Right cardiac atrium (tissue), 5 donors: ENCODE results near the gene MSS51. TPM values are rescaled to one million over a fixed set of nuclear protein-coding genes. Genes with fewer than 3 reads are reported as not detected.

Experiments
- ATAC-seq, 2 donors: fragments of 200-7000 bp; cut with Tn5 transposase; one replicate each; pipeline versions ENCODE4 v1.8.0 to v1.9.1; 2020; ENCODE audit warnings: moderate library complexity in 2 of 2, mild to moderate bottlenecking in 1 of 2
- DNase-seq, 3 donors: peaks; one replicate each; pipeline ENCODE4 v3.0.0-alpha.2; 2020
- H3K27ac ChIP-seq: one replicate; pipeline ENCODE4 v1.5.1; 2013; ENCODE audit warnings: mild to moderate bottlenecking, low read length, control low read depth, moderate library complexity
- H3K27me3 ChIP-seq: one replicate; pipeline ENCODE4 v1.6.1; 2013; ENCODE audit not compliant: control insufficient read depth, insufficient read depth
- H3K4me1 ChIP-seq: one replicate; pipeline ENCODE4 v1.6.1; 2013; ENCODE audit warnings: low read length; ENCODE audit not compliant: control insufficient read depth, insufficient read depth
- H3K4me3 ChIP-seq: one replicate; pipeline ENCODE4 v1.5.1; 2013; ENCODE audit warnings: low read length, control low read depth
- H3K9me3 ChIP-seq: one replicate; pipeline ENCODE4 v1.6.1; 2013; ENCODE audit warnings: low read length; ENCODE audit not compliant: control insufficient read depth
- WGBS: extraction: QIAGEN DNeasy Blood & Tissue Kit; methylation state at CpG from one replicate; pipeline ENCODE4 v1.1.7; 2013; 5-methylcytosine and 5-hydroxymethylcytosine counted together
- intact Hi-C, 4 donors: fragments of 100-400 bp; cut with DNase I; formaldehyde crosslinking; loops; one replicate each; pipeline versions ENCODE4 v1.11.0 to v1.14.0; 2022 to 2023
- polyA plus RNA-seq: library from polyadenylated mRNA; stranded (reverse); fragments of 200-250 nt; gene quantifications from one replicate; pipeline ENCODE4 v1.2.3, GENCODE V29; 2013
- total RNA-seq, 4 donors: library from RNA; stranded (reverse); fragmentation: NEBNext Ultra II Directional; extraction: Animal tissue kit (Norgen Biotek cat#: 25700); gene quantifications; one replicate each; pipeline ENCODE4 v1.2.1, GENCODE V29; 2021
- donor health status: healthy with polysubstance abuse.
- donor health status: DM: no; HTN: yes; CAD: no.
- donor health status: DM: no; HTN: no; CAD: no.
- donor health status: DM: no; HTN: yes; CAD: no; lungs with severe emphysema.
- donor health status: DM: yes; HTN: yes; CAD: no.

MSS51 gene
- total and polyA plus RNA-seq, 5 donors, result 1.1 to 2.1 (median 1.4) TPM

DNA sequence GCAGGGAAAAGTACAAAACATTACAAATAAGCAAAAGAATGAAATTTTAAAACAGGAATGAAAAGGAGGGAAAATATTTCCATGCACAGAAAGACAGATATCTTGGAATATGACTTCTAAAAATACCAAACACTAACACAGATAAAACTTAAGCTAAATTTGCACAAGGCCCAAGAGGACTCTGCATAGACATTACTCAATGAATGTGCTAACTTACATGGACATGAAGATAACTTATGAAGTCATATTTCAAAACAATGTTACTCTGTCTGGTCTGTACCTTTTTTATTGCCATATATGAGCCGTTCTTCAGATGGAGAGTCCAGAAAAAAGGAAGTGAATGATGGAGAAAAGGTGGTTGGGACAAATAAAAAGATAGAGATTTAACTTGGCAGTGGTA is 15.0 kb upstream of the MSS51 start:
- DNase-seq, result no peak
- Histone ChIP-seq H3K27ac (no peak overlapping the region), H3K9me3 (no peaks in the 10 kb centered on the region), H3K4me1 (no peaks in the 10 kb centered on the region), H3K4me3 (no peak overlapping the region), H3K27me3 (no peaks in the 10 kb centered on the region)
- intact Hi-C loops, result no loop called here
- WGBS, result 58% methylated on average over 1 of the region's 1 CpG
- no peak for ATAC-seq

DNA sequence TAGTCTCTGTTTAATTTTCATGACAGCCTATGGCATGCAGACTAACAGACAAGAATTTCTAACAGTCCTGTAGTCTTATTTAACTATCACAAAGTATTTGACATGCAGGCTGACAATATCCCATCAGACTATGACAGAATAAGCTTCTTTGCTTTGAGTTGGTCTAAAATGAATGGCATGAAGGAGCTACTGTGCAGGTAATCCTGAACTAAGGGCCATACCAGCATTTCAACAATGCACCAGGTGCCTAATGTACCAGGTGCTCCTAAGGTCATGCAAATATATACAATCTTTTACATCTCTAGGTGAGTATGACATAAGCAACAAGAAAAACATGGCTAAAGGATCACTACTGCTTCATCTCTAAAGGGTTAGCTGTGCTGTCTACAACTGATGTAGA is 13.6 kb upstream of the MSS51 start:
- H3K9me3 ChIP-seq, result no peaks in the 10 kb centered on the region
- no peaks in the 10 kb centered on the region for H3K4me1 ChIP-seq
- intact Hi-C loops, result no loop called here
- ATAC-seq, result no peak
- H3K27ac ChIP-seq, result no peak overlapping the region
- no peaks in the 10 kb centered on the region for H3K27me3 ChIP-seq
- no peak for DNase-seq
- H3K4me3 ChIP-seq, result no peak overlapping the region

DNA sequence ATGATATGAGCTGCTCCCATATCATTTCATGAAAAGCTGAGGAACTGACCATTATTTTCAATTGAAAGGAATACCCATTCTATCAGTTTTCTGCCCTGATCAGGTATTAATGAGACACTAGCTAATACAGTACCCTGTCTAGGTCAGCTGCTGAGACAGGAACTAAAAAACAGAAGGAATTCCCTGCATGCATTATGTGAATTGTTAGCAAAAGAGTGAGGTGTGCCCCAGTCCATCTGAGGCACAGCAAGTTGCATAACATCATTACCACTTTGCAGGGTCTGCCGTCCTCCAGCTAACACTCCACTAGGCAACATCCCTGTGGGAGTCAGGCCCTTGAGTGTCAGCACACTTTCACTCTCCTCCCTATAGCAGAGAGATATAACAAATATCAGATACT is 11.1 kb upstream of the MSS51 start:
- intact Hi-C loops, result no loop called here
- no peak overlapping the region for H3K27ac ChIP-seq
- H3K4me1 ChIP-seq, result no peaks in the 10 kb centered on the region
- DNase-seq, result no peak
- no peaks in the 10 kb centered on the region for H3K27me3 ChIP-seq
- WGBS, result 76% methylated on average over 1 of the region's 1 CpG
- no peak for ATAC-seq
- H3K4me3 ChIP-seq, result no peak overlapping the region
- H3K9me3 ChIP-seq, result no peaks in the 10 kb centered on the region

DNA sequence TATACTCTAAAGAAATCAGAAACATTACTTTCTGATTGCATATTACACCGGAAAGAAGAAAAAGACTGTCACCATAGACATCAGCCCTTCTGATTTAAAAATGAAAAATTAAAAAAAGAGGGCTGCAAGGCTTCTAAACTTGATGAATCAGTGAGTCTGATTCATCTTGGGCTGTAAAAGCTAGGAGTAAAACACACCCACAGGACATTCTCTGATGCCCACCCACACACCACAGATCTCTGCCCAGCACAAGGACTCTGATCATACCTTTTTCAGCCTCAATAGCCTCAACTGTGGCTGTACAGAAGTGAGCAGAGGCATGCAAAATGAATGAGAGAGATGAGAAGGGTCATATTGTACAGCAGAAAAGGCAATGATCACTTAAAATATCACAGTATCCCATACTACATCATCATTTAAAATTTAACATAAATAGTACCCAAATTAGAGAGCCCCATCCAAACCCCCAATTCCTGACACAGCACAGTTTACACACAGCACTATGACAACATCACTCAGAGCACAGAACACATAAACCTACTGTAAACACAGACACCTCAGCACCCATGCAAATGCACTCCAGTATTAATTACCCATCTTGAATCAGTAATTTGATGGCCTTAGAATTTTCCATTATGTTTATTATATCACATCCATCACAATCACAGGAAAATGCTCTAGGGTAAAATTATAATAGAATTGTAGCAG is 6.4 kb upstream of the MSS51 start:
- no peak for DNase-seq
- no peaks in the 10 kb centered on the region for H3K4me1 ChIP-seq
- ATAC-seq, result no peak

DNA sequence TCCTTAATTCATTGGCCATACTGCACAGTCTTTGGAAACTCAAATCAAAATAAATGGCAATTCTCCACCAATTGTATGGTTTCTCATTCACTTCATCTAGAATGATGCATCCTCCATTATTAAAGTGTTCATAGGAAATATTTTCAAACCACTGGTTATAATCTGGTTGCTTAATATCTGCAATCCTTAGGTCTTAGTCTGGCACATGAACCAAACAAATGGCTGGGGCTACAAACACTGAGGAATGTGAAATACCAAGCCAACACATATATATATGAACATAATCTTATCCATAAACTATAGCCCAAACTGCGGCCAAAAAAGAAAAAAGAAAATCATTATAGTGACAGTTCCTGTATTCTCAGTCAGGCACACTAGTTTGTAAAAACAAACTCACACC is 5.7 kb upstream of the MSS51 start:
- no peak for ATAC-seq
- Histone ChIP-seq H3K27ac (no peak overlapping the region), H3K4me3 (no peak overlapping the region), H3K27me3 (no peaks in the 10 kb centered on the region), H3K9me3 (no peaks in the 10 kb centered on the region), H3K4me1 (no peaks in the 10 kb centered on the region)
- intact Hi-C loops, result no loop called here
- DNase-seq, result no peak
- 94% methylated on average over 1 of the region's 1 CpG for WGBS

More for the DNA sequence above, 6.4 kb upstream of the MSS51 start:
- Histone ChIP-seq H3K27me3 (no peaks in the 10 kb centered on the region), H3K9me3 (no peaks in the 10 kb centered on the region), H3K27ac (no peak overlapping the region), H3K4me3 (no peak overlapping the region)
- intact Hi-C loops, result no loop called here
- WGBS, result 95% methylated on average over 1 of the region's 1 CpG

DNA sequence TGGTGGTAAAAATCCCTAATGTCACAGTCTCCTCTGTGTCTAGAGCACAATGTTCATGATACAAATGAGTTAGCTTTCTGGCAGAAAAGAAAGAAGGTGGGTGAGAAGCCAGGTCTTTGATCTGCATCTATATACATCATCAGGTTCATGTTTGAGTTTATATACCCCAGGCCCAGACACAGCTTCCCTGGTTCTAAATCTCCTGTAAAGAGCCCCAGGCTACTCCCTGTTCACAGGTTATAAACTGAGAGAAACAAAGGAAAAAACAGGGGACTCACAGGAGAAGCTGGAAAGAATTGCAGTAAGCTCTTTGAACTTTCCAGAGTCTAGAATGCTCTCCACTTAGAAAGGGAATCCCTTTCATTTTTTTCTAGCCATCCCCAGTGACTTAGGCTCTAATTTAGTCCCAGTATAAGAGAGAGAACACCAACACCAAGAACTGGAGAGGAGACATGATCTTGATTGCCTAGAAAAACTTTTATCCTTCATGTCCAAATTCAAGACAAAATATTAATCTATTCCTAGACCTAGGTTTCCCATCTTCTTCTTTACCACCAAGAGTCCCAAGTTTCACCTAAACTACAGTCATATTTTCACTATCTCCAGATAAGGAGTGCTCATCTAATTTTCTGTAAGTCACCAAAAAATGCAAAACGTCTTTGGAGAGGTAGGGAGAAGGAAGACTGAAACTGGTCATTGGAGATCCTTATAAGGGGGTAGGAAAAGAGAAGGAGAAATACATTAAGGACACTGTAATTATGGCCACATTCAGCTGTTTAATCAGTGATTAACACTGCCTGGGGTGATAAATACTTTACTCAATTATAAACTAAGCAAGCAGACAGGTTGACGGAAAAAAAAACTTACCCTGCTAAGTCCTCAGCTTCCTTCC is 469 bp downstream of the MSS51 start:
- 51% methylated on average over 2 of the region's 2 CpGs for WGBS
- Histone ChIP-seq H3K9me3 (no peaks in the 10 kb centered on the region), H3K27ac (no peak overlapping the region), H3K4me1 (no peaks in the 10 kb centered on the region), H3K4me3 (no peak overlapping the region), H3K27me3 (no peaks in the 10 kb centered on the region)
- ATAC-seq (no peak), DNase-seq (no peak)
- intact Hi-C loops, result no loop called here

DNA sequence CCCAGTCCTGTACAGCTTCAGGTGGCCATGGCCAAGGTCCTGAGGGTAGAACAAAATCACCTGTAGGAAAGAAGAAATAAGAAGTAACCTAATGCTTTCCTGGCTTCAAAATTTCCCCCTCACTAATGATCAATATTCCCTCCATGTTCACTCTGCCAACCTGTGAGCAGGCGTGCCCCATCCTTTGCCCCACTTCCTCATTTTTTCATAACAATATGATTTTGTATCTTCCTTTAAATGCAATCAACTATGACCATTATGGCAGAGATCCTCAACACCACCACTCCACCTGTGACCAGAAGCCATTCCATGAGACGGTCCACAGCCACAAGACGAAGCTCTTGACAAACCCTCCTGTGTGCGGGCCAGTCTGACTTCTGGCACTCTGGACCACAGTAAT is 7.0 kb downstream of the MSS51 start:
- H3K27ac ChIP-seq, result no peak overlapping the region
- no peaks in the 10 kb centered on the region for H3K27me3 ChIP-seq
- no peaks in the 10 kb centered on the region for H3K9me3 ChIP-seq
- ATAC-seq (no peak), DNase-seq (no peak)
- intact Hi-C loops, result no loop called here
- 96% methylated on average over 4 of the region's 4 CpGs for WGBS
- H3K4me1 ChIP-seq, result no peaks in the 10 kb centered on the region
- no peak overlapping the region for H3K4me3 ChIP-seq

DNA sequence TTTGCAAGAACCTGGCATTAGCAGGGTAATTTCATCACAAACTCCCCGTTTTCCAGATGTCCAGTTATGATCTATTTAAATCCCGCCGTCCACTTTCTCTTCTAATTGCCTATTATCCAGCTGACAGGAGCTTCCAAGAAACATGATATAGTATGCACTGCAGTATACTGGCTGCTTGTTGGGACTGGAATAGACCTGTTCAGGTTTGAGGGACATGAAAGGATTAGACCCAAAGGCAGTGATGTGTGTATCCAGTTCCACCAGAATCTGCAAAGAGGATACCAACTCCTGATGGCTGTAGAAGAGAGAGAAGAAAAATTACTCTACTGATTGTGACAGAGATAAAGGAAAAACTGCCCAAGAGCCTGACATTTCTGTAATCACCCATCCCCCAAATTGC is 8.9 kb downstream of the MSS51 start:
- Histone ChIP-seq H3K27me3 (no peaks in the 10 kb centered on the region), H3K4me3 (no peak overlapping the region), H3K4me1 (no peaks in the 10 kb centered on the region), H3K27ac (no peak overlapping the region), H3K9me3 (no peaks in the 10 kb centered on the region)
- 90% methylated on average over 3 of the region's 3 CpGs for whole genome bisulfite sequencing
- intact Hi-C loops, result no loop called here
- DNase-seq (no peak), ATAC-seq (no peak)

DNA sequence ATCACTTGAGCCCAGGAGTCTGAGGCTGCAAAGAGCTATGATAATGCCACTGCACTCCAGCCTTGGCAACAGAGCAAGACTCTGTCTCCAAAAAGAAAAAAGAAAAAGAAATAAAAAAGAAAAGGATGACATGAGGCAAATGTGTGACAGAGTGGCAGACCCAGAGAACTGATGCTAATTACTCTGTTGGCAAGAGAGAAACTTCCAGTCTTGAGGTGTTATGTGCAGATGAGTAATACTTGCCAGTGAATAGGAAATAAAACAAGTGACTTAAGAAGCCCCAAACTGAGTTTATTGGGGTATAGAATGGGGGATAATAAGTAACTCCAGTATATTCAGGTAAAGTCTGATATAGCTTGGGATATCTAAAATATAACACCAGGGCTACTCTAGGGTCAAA is 10.1 kb downstream of the MSS51 start:
- no peak for ATAC-seq
- DNase-seq, result no peak
- no peak overlapping the region for H3K27ac ChIP-seq
- H3K4me1 ChIP-seq, result no peaks in the 10 kb centered on the region
- no peaks in the 10 kb centered on the region for H3K27me3 ChIP-seq
- H3K4me3 ChIP-seq, result no peak overlapping the region
- intact Hi-C loops, result no loop called here
- no peaks in the 10 kb centered on the region for H3K9me3 ChIP-seq

DNA sequence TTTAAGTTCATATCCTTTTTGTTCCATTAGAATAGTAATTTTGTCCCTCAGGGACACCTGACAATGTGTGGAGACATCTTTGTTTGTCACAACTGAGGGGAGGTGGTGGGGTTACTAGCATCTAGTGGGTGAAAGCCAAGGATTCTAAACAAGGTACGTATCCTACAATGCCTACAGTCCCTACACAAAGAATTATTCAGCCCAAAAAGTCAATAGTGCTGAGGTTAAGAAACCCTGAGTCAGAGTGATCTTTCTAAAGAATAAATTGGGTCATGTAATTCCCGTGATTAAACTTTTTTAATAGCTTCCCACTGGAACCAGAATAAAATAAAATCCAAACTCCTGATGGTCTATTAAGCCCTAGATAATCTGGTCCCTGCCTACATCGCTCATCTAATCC is 16.8 kb downstream of the MSS51 start:
- no peak overlapping the region for H3K4me3 ChIP-seq
- ATAC-seq (no peak), DNase-seq (no peak)
- intact Hi-C loops, result no loop called here
- WGBS, result 93% methylated on average over 3 of the region's 3 CpGs
- no peaks in the 10 kb centered on the region for H3K27me3 ChIP-seq
- H3K9me3 ChIP-seq, result no peaks in the 10 kb centered on the region
- H3K4me1 ChIP-seq, result no peaks in the 10 kb centered on the region
- no peak overlapping the region for H3K27ac ChIP-seq

DNA sequence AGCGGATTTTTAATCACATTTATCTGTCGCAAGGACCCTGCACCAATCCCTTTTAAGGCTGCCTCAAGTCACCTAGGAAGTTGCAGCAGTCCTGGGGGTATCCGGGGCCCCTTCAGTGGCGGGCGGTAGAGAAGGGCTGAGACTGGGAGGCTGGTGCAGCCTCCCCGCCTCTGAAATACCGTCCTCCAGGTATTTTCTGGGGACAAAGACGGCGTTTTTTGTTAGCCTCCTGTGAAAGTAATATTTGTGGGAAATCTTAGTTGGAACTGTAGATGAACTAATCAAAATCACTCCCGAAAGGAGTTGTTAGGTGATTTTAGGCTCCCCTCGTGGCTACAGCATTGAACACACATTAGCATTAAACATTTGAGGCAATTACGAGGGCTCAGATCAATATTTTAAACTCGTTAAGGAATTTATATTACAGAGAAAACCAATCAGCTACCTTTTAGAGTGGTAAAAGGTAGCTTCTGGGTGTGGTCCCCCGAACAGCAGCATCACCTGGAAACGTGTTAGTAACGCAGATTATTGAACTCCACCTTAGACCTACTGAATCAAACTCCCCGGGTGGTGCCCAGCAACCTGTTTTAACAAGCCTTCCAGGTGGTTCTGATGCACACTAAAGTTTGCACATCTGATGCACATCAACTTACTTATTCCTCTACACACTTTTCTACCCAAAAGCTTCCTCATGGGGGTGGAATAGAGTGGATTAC is 19.0 kb downstream of the MSS51 start:
- Histone ChIP-seq H3K27me3 (no peaks in the 10 kb centered on the region), H3K4me3 (peak overlapping the region; percentile 67), H3K27ac (peak overlapping the region; percentile 31), H3K4me1 (no peaks in the 10 kb centered on the region), H3K9me3 (no peaks in the 10 kb centered on the region)
- DNase-seq (no peak), ATAC-seq (peak in 1 of 2 donors; percentile 50)
- 7% methylated on average over 17 of the region's 17 CpGs for WGBS
- intact Hi-C loops, result no loop called here
